HCT116 (cell line): ENCODE measurements around the gene NHERF1. TPM values are rescaled to one million over a fixed set of nuclear protein-coding genes. Genes with fewer than 3 reads are reported as not detected.

Experiments
- ATAC-seq: fragments of 200-7000 bp; cut with Tn5 transposase; 2 replicates; pipeline ENCODE4 v1.9.1; 2020; ENCODE audit warnings: mild to moderate bottlenecking, moderate library complexity
- BruUV-seq: library from RNA; stranded (reverse); fragments of 400-500 nt; replicated peaks from 2 replicates; lab custom pipeline; 2021; lab: Mats Ljungman, UMichigan
- CTCF ChIA-PET: fragments of 300-600 bp; sonication (Branson Sonifier 250); formaldehyde crosslinking; loops from one replicate; lab custom pipeline; 2021; ENCODE audit warnings: antibody characterized with exemption; lab: Charles Lee
- POLR2A ChIA-PET: fragments of 300-600, 350-600 bp; sonication (Branson Sonifier 250); formaldehyde crosslinking; loops from one replicate; lab custom pipeline; 2021; ENCODE audit warnings: antibody characterized with exemption; lab: Charles Lee
- RAD21 ChIA-PET, 2 experiments: fragments of 300-600 bp; sonication (Branson Sonifier 250); formaldehyde crosslinking; loops; one replicate each; lab custom pipeline; 2023; ENCODE audit warnings: low total read pairs in 2 of 2; ENCODE audit not compliant: uncharacterized antibody in 2 of 2, unreplicated experiment in 2 of 2, low non-redundant PET in 1 of 2; lab: Charles Lee
- DNase-seq: peaks from one replicate; pipeline ENCODE4 v3.0.0-alpha.2; 2010; ENCODE audit warnings: low read depth, low spot score
- H2AFZ ChIP-seq: fragments of 200-600 bp; shearing (Covaris generic), sonication (generic); 2 replicates; pipeline ENCODE4 v1.6.1; 2017; ENCODE audit warnings: low read depth, mixed run types, mixed read lengths, antibody characterized with exemption, low read length; ENCODE audit not compliant: poor library complexity, severe bottlenecking
- H3K27ac ChIP-seq: 2 replicates; pipeline ENCODE4 v1.5.1; 2012; ENCODE audit warnings: low read depth, low read length
- H3K27me3 ChIP-seq: fragments of 200-600 bp; sonication (generic); 2 replicates; pipeline ENCODE4 v1.6.1; 2016; ENCODE audit warnings: mixed run types, low read length, mixed read lengths; ENCODE audit not compliant: insufficient read depth
- H3K36me3 ChIP-seq, 2 experiments: fragments of 200-500 bp in 1 of 2; fragments of 200-600 bp in 1 of 2; sonication (Bioruptor generic) in 1 of 2; sonication (generic) in 1 of 2; 2 replicates each; pipeline versions ENCODE4 v1.5.1 to v1.6.1; 2014 to 2016; ENCODE audit warnings: low read length in 2 of 2, inconsistent platforms in 1 of 2, mixed read lengths in 1 of 2, mixed run types in 1 of 2; ENCODE audit not compliant: insufficient read depth in 2 of 2, control insufficient read depth in 1 of 2
- H3K4me1 ChIP-seq, 2 experiments: fragments of 200-600 bp in 1 of 2; sonication (generic) in 1 of 2; 2 replicates each; pipeline versions ENCODE4 v1.5.1 to v1.6.1; 2012 to 2017; ENCODE audit warnings: low read length in 2 of 2, inconsistent platforms in 1 of 2, mild to moderate bottlenecking in 1 of 2, mixed read lengths in 1 of 2, mixed run types in 1 of 2, moderate library complexity in 1 of 2; ENCODE audit not compliant: insufficient read depth in 2 of 2, control insufficient read depth in 1 of 2
- H3K4me2 ChIP-seq: fragments of 200-600 bp; sonication (generic); 2 replicates; pipeline ENCODE4 v1.6.1; 2017; ENCODE audit warnings: mixed run types, low read length, mixed read lengths
- H3K4me3 ChIP-seq, 2 experiments: fragments of 200-600 bp in 1 of 2; sonication (generic) in 1 of 2; replicated peaks in 1 of 2; 2 replicates each; pipeline ENCODE4 v1.5.1; 2011 to 2016; ENCODE audit warnings: low read length in 2 of 2, control low read depth in 1 of 2, low read depth in 1 of 2, mild to moderate bottlenecking in 1 of 2, mixed read lengths in 1 of 2, mixed run types in 1 of 2
- H3K79me2 ChIP-seq: fragments of 200-600 bp; sonication (generic); 2 replicates; pipeline ENCODE4 v1.6.1; 2017; ENCODE audit warnings: mild to moderate bottlenecking, mixed run types, low read length, moderate library complexity, mixed read lengths; ENCODE audit not compliant: insufficient read depth
- H3K9ac ChIP-seq: fragments of 200-600 bp; sonication (generic); 2 replicates; pipeline ENCODE4 v1.6.1; 2016; ENCODE audit warnings: low read length, mixed read lengths
- H3K9me2 ChIP-seq: fragments of 200-600 bp; sonication (generic), shearing (Covaris generic); 2 replicates; pipeline ENCODE4 v1.6.1; 2017; ENCODE audit warnings: mixed run types, mild to moderate bottlenecking, moderate library complexity; ENCODE audit not compliant: insufficient read depth
- H3K9me3 ChIP-seq, 2 experiments: fragments of 200-500 bp in 1 of 2; fragments of 200-600 bp in 1 of 2; sonication (Bioruptor generic) in 1 of 2; sonication (generic) in 1 of 2; 2 replicates each; pipeline ENCODE4 v1.6.1; 2014 to 2017; ENCODE audit warnings: low read length in 2 of 2, mixed read lengths in 2 of 2, inconsistent platforms in 1 of 2, low read depth in 1 of 2, mild to moderate bottlenecking in 1 of 2, mixed run types in 1 of 2, moderate library complexity in 1 of 2; ENCODE audit not compliant: control insufficient read depth in 1 of 2, insufficient read depth in 1 of 2
- H4K20me1 ChIP-seq: fragments of 200-600 bp; sonication (generic), shearing (Covaris generic); 2 replicates; pipeline ENCODE4 v1.6.1; 2017; ENCODE audit warnings: mixed run types, mild to moderate bottlenecking, moderate library complexity; ENCODE audit not compliant: insufficient read depth
- EZH2 ChIP-seq: fragments of 200-600 bp; sonication (generic); IDR thresholded peaks from 2 replicates; pipeline ENCODE4 v1.6.1; 2017; ENCODE audit warnings: antibody characterized with exemption, mixed run types
- EZH2phosphoT487 ChIP-seq: fragments of 200-600 bp; IDR thresholded peaks from 2 replicates; pipeline ENCODE4 v1.6.1; 2018; ENCODE audit warnings: antibody characterized with exemption, borderline replicate concordance
- POLR2AphosphoS5 ChIP-seq: IDR thresholded peaks from 2 replicates; pipeline ENCODE4 v1.6.1; 2011; ENCODE audit warnings: mild to moderate bottlenecking, low read depth, low read length, moderate library complexity
- REST ChIP-seq: IDR thresholded peaks from 2 replicates; pipeline ENCODE4 v1.6.1; 2012; ENCODE audit warnings: low read depth
- SP1 ChIP-seq: IDR thresholded peaks from 2 replicates; pipeline ENCODE4 v1.6.1; 2012; ENCODE audit warnings: low read depth
- SRF ChIP-seq: IDR thresholded peaks from 2 replicates; pipeline ENCODE4 v1.6.1; 2012; ENCODE audit warnings: low read depth
- ZFX ChIP-seq: fragments of 450-650 bp; IDR thresholded peaks from 2 replicates; pipeline ENCODE4 v1.6.1; 2017
- intact Hi-C: fragments of 100-400 bp; cut with micrococcal nuclease; formaldehyde crosslinking; loops from 2 replicates; pipeline ENCODE4 v1.10.0; 2022
- total RNA-seq: library from RNA; stranded (reverse); gene quantifications from one replicate; pipeline ENCODE4 v1.2.1, GENCODE V29; 2021; ENCODE audit not compliant: unreplicated experiment
- TF ChIP-seq, protein P1 (sequence below): IDR thresholded peaks from 2 replicates; pipeline ENCODE4 v1.6.1; 2012

Gene NHERF1
- total RNA-seq, 1 experiment from 2014 or later, result 129 TPM

GRCh38 chr17:74810699-74811485, 62.5 kb downstream of the NHERF1 start:
- Histone ChIP-seq H3K4me1 (no peaks in the 10 kb centered on the region), H3K9me3 (no peaks in the 10 kb centered on the region), H3K27me3 (no peaks in the 10 kb centered on the region), H3K9me2 (no peaks in the 10 kb centered on the region), H3K9ac (no peak overlapping the region), H4K20me1 (no peaks in the 10 kb centered on the region), H3K79me2 (no peaks in the 10 kb centered on the region), H3K27ac (no peak overlapping the region), H3K36me3 (no peaks in the 10 kb centered on the region), H2AFZ (no peak overlapping the region), H3K4me2 (no peak overlapping the region), H3K4me3 (no peak overlapping the region)
- ATAC-seq (no peak), DNase-seq (no peak)
- intact Hi-C loops, result no loop called here
- BruUV-seq, result no TSS peak
- RAD21 ChIA-PET, result no interaction called here
- POLR2A ChIA-PET, result no interaction called here
- no peak for TF ChIP-seq ZFX
- TF ChIP-seq, protein P1, sequence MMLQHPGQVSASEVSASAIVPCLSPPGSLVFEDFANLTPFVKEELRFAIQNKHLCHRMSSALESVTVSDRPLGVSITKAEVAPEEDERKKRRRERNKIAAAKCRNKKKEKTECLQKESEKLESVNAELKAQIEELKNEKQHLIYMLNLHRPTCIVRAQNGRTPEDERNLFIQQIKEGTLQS, result no peak
- no peak for TF ChIP-seq SRF
- no peak for TF ChIP-seq SP1
- no peak for TF ChIP-seq EZH2phosphoT487
- CTCF ChIA-PET, result interaction anchor here (0.7 kb wide), 1 partner anchor 80 kb away, joined by 3 read pairs; no protein-coding TSS in a partner anchor

DNA sequence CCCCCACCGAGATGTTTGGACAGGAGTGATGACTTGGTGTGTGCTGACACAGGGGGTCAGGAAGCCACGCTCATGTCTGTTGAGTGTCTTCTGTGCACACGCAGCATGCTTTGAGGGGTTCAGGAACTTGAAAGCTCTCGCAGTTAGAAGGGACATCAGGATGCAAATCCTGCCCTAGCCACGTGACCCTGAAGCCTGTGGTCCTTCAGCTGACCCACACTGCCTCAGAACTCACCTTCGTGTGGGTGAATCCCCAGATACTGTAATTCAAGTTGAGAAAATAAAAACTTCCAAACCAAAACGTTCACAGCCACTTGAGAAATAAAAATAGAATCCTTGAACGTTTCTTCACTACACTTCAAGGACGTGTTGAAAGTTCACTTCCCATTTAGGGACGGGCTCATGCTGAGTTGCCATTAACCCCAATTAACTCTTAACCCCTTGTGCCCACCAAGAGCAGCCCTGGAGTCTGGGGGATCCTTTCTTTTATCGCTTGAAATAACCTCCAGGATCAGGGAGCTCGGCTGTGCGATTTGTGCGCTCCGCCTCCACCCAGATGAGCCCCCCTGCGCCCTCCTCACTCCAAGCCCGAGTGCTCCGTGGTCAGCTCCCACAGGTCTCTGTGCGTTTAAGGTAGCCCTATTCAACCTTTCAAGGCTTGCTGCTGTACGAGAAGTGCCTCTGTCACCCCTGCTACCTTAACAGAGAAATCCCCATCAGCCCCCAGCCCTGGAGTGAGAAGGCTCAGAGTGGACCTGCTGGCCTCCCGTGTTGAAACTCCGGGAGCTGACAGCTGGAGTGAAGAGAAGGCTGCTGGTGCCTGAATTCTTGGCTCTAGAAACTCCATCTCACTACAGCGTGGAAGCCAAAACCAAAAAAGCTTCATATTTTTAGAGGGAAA, 63.9 kb downstream of the NHERF1 start:
- BruUV-seq, result no TSS peak
- no peaks in the 10 kb centered on the region for H3K79me2 ChIP-seq
- no peak overlapping the region for H3K27ac ChIP-seq
- H3K9me2 ChIP-seq, result no peaks in the 10 kb centered on the region
- H3K9ac ChIP-seq, result no peak overlapping the region
- H2AFZ ChIP-seq, result no peak overlapping the region
- H3K4me3 ChIP-seq, result no peak overlapping the region
- no peaks in the 10 kb centered on the region for H3K4me1 ChIP-seq
- ATAC-seq (no peak), DNase-seq (no peak)
- H4K20me1 ChIP-seq, result no peaks in the 10 kb centered on the region
- H3K9me3 ChIP-seq, result no peaks in the 10 kb centered on the region
- ChIA-PET RAD21 (no interaction called here), CTCF (no interaction called here)
- intact Hi-C loops, result no loop called here
- H3K36me3 ChIP-seq, result no peaks in the 10 kb centered on the region
- H3K27me3 ChIP-seq, result no peaks in the 10 kb centered on the region
- H3K4me2 ChIP-seq, result no peak overlapping the region
- TF ChIP-seq REST (no peak), POLR2AphosphoS5 (no peak), EZH2 (no peak), ZFX (no peak)
- TF ChIP-seq, all 23 proteins: peak for 0
- POLR2A ChIA-PET, result no interaction called here
